HL-60/S4 treated with phorbol 12-myristate 13-acetate at 8.2 ng/mL for 4 days and 3 days (cell line): Measurements from ENCODE around the gene PKDCC.

Experiments
- in situ Hi-C: fragments of 300-500 bp; cut with MboI; formaldehyde crosslinking; loops from 2 replicates; pipeline ENCODE4 v1.15.0; 2022; ENCODE audit warnings: low sequenced_read_pairs

The PKDCC gene, protein sequence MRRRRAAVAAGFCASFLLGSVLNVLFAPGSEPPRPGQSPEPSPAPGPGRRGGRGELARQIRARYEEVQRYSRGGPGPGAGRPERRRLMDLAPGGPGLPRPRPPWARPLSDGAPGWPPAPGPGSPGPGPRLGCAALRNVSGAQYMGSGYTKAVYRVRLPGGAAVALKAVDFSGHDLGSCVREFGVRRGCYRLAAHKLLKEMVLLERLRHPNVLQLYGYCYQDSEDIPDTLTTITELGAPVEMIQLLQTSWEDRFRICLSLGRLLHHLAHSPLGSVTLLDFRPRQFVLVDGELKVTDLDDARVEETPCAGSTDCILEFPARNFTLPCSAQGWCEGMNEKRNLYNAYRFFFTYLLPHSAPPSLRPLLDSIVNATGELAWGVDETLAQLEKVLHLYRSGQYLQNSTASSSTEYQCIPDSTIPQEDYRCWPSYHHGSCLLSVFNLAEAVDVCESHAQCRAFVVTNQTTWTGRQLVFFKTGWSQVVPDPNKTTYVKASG

DNA sequence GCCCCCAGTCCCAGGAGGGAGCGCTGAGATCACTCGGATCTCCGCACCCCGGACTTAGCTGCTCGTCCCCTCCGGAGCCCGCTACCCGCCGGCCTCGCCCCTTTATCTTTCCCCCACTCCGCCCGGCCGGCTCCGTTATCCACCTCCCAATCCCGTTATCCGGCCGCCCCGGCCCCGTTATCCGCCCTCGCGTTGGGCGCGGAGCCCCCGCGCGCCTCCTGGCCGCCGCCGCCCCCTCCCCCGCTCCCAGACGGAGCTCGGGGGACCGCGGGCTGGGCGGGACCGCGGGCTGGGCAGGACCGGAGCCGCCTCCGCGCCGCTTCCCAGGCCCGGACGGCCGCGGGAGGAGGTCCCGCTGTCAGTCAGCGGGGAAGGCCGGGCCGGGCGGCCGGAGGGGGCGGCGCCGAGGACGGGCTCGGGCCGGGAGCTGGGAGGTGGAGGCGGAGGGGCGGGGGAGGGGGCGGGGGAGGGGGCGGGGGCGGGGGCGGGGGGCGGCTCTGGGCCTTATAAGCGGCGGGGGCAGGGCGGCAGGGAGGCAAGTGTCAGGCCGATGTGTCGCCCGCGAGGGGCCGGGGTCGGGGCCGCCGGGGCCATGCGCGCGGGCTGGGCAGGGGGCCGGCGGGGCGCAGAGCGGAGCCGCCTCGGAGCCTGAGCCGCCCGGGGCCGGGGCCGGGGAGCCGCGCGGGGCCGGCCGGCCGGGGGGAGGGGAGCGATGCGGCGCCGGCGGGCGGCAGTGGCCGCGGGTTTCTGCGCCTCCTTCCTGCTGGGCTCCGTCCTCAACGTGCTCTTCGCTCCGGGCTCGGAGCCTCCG, at the start of gene PKDCC:
Gene PKDCC, plus strand, starts transcription at position 534 of the 811 bp plus-strand sequence. Its CDS starts 179 bp downstream, at position 713.
- in situ Hi-C loops = no loop called here

- in situ Hi-C loops = no loop called here
These were observed 49.4 kb upstream of the PKDCC start for GRCh38 chr2:41998186-41999127.

- in situ Hi-C loops = no loop called here
These were observed 48.7 kb upstream of the PKDCC start for GRCh38 chr2:41999128-41999480.

DNA sequence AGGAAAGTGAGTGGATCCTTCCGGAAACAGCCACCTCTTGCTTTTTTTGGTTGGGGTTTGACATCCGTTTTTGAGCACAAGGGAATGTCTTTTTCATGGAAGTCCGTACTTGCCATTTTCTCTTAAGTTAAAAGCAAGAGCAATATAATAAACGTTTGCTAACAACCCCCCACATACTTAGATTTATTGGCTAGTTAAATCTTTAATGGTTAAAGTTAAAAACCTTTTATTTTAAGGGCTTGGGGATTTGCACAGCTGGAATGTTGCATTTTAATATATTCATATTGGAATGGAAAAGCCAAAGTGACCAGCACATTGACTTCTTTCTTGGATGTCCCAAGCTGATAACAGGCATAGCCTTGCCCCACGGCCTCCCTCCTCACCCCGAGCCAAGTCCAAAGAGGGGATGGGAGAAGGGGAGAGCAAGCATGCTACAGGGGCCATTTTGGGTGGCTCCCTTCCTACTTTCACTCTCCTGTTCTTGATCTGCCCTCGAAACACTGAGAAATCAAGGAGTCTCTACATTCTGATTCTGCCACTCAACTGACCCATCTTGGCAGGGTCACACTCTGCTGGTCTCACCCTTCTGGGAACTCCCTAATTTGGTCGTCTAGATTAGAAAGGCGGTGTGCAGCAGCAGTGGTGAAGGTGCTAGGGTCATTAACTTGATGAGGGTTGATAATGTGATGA, 48.1 kb upstream of the PKDCC start:
- in situ Hi-C loops = no loop called here

- in situ Hi-C loops = no loop called here
These were observed 46.1 kb upstream of the PKDCC start for GRCh38 chr2:42001711-42002201.

- in situ Hi-C loops = no loop called here
These were observed 40.3 kb upstream of the PKDCC start for GRCh38 chr2:42007551-42007950.

- in situ Hi-C loops = no loop called here
These were observed 39.4 kb upstream of the PKDCC start for GRCh38 chr2:42008241-42008921.

DNA sequence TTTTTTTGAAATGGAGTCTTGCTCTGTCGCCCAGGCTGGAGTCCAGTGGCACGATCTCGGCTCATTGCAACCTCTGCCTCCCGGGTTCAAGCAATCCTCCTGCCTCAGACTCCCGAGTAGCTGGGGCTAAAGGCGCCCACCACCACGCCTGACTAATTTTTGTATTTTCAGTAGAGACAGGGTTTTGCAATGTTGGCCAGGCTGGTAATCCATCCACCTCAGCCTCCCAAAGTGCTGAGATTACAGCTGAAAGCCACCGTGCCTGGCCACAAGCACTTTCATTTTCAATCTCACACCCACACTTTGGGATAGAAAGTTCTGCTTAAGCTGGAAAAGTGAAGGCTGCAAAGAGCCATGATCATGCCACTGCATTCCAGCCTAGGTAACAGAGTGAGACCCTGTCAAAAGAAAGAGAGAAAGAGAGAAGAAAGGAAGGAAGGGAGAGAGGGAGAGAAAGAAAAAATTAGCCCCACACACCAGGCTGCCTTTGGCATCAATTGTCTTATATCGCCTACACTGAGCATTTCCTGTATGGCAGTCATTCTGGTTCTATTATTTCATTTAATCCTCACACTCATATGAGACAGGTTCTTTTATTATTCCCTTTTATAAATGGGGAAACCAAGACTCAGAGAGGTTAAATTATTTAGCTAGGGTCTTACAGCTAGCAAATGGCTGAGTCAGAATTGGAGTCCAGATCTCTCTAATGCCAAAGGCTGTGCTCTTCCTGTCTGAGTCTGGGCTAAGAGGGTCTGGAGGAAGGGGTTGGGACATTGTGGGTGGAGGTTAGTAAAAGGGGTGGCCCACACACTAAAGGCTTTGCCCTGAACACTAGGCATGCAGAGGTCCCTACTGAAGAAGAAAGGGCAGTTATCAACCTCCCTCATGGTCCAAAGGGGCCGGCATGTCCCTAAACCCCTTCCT, 37.9 kb upstream of the PKDCC start:
- in situ Hi-C loops = no loop called here

GRCh38 chr2:42010743-42011298, 37.0 kb upstream of the PKDCC start:
- in situ Hi-C loops = no loop called here

GRCh38 chr2:42012137-42012536, 35.7 kb upstream of the PKDCC start:
- in situ Hi-C loops = no loop called here

DNA sequence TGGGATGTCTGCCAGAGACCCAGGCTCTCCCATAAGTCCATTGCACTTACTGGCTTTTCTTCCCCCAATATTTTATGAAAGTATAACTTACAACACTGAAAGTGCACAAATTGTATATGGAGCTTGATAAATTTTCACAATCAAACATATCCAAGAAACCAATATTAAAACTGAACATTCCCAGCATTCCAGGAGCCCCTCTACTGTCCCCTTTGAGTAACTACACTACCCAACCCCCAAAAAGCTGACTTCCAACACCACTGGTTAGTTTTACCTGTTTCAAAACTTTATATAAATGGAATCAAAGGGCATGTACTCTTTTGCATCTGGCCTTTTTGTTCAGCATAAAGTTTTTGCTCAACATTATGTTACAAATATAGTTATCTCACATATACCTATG, 35.2 kb upstream of the PKDCC start:
- in situ Hi-C loops = no loop called here

GRCh38 chr2:42013409-42013808, 34.4 kb upstream of the PKDCC start:
- in situ Hi-C loops = no loop called here

DNA sequence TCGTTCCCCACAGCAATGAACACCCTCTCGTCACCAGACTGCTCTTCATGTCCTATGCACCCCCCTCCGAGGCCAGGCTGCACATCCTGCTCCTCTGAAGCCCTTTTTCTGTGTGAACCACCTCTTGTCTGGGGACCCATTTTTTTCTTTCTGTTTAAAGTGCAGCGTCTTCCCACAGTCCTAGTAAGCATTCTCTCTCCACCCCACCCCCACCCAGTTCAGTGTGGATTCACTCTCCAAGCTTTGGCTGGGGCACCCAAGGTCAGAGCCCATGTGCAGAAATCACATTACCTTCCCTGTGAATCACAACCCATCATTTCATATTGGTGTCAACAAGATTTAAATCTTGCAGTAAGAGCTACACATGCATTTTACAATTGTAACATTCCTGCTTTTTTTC, 26.4 kb upstream of the PKDCC start:
- in situ Hi-C loops = no loop called here

- in situ Hi-C loops = no loop called here
These were observed 22.7 kb upstream of the PKDCC start for GRCh38 chr2:42025151-42025582.

GRCh38 chr2:42026272-42026671, 21.5 kb upstream of the PKDCC start:
- in situ Hi-C loops = no loop called here

DNA sequence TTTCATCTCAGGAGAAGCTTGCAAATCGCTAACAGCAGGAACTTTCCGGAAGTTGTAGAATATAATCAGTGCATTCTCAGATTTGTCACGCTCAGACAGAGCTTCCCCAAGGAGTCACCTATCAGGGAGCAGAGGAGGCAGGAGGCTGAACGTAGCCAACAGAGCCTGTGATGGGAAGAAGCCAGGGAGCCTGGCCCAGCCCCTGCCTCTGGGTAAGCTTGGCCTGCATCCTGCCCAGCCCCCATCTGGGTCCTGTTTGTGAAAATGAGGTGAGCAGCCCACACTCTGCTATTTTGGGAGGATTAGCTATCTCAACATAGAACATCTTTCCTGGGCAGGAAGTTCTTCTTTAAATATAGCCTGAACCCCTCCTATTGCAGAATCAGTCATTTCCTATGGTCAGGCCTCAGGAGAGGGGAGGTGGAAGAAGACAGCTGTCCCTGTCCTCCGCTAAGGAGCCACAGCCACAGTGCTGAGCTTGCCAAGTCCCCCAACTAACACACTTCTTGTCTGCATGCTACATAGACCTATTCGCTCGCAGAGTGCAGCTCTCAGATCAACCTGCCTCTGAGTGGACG, 19.2 kb upstream of the PKDCC start:
- in situ Hi-C loops = no loop called here

- in situ Hi-C loops = no loop called here
These were observed 18.6 kb upstream of the PKDCC start for GRCh38 chr2:42029171-42029570.
